ENCODE measurements around the gene MECR.

Gene MECR

DNA sequence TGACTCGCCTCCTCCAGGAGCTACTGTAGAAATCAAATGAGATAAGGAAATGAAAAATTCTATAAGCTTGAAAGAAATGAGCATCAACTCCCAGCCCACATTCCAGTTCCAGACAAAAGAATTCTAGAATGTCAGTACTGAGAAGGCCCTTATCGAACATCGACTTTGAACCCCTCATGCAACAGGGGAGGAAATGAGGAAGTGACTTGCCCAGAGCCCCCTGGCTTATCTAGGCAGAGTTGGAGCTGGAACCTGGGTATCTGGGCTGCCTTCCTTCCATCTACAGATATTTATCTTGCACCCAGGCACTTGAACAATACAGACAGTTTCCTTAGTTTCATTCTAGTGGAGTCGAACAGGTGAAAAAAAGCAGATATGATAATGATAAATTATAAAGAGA, 22.3 kb downstream of the MECR start:
- H3K27me3 ChIP-seq (replicated peaks in 2 of 5; ENCODE audit: control insufficient read depth in 4 of 5, insufficient read depth in 5 of 5, low read length in 4 of 5) = no peaks in the 10 kb centered on the region
- POLR2A ChIA-PET = interaction anchor here (0.7 to 0.8 kb wide), 2 partner anchors 23 to 1816 kb away, joined by 3 to 4 read pairs; no protein-coding TSS in a partner anchor
- no peaks in the 10 kb centered on the region for H3K9me3 ChIP-seq (ENCODE audit: control extremely low read depth in 1 of 5, control insufficient read depth in 4 of 5, insufficient read depth in 2 of 5, low read depth in 1 of 5, low read length in 4 of 5)
- H3K4me1 ChIP-seq (ENCODE audit: control extremely low read depth in 1 of 4, control insufficient read depth in 4 of 4, insufficient read depth in 4 of 4, low read length in 3 of 4) = peaks cover 2 to 7% (median 4%) of the 10 kb centered on the region in 4 experiments
- CTCF ChIA-PET = no interaction called here
- WGBS (ENCODE audit: insufficient coverage) = 0% methylated on average over 3 of the region's 4 CpGs
- peak; percentile 27 to 62 (median 44) for DNase-seq
- peaks cover 14 to 53% (median 30%) of the 10 kb centered on the region in 4 experiments for H3K36me3 ChIP-seq (ENCODE audit: control insufficient read depth in 4 of 4, insufficient read depth in 4 of 4, low read length in 3 of 4)
- H3K27ac ChIP-seq (ENCODE audit: insufficient read depth in 1 of 2, low read depth in 1 of 2, low read length in 2 of 2, poor library complexity in 1 of 2, severe bottlenecking in 2 of 2) = no peak overlapping the region
- H3K4me3 ChIP-seq (ENCODE audit: control insufficient read depth in 1 of 7, extremely low read depth in 1 of 7, insufficient read depth in 4 of 7, low read depth in 2 of 7, low read length in 6 of 7) = no peak overlapping the region

DNA sequence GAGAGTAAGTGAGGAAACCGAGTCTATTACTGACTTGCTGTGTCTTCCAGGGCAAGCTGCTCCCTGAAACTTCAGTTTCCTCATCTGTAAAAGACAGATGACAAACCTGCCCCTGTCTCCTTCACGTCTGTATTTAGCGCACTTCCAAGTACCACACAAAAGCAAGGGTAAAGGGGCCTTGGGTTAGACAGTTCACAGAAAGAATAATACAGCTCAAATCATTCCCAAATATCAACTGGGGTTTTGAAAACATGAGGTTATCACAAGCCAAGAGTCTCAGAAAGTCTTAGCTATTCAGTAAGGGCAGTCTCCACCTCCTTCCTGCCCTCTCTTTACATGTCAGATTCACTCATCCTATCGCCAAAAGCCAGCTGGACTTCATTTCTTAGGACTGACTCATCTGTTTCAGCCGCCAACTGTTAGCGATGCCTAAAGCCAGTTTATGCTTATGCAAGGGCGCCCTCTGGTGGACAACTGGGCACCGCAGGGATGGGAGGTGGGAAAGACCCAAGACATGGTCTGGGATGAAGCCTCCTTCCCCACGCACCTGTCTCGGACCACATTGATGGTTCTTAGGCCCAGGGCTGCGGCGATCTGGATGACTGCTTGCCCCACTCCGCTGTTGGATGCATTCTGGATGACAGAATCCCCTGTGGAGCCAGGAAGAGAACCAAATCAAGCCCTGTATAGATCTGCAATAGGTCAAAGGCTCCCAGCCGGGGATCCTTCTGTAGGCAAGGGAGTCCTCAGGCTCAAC, 28.0 kb downstream of the MECR start:
- H3K27ac ChIP-seq (ENCODE audit: insufficient read depth in 1 of 2, low read depth in 1 of 2, low read length in 2 of 2, poor library complexity in 1 of 2, severe bottlenecking in 2 of 2) = peak overlapping the region in 1 of 2 experiments; percentile 16
- H3K9me3 ChIP-seq (ENCODE audit: control extremely low read depth in 1 of 5, control insufficient read depth in 4 of 5, insufficient read depth in 2 of 5, low read depth in 1 of 5, low read length in 4 of 5) = no peaks in the 10 kb centered on the region
- no peaks in the 10 kb centered on the region for H3K27me3 ChIP-seq (replicated peaks in 2 of 5; ENCODE audit: control insufficient read depth in 4 of 5, insufficient read depth in 5 of 5, low read length in 4 of 5)
- 29% methylated on average over 9 of the region's 14 CpGs for WGBS (ENCODE audit: insufficient coverage)
- ChIA-PET CTCF (interaction anchor here (0.7 to 4.5 kb wide), 26 partner anchors 8 to 418 kb away, joined by 3 to 76 read pairs (median 4); partner anchors contain the start of genes MECR and SRSF4), POLR2A (interaction anchor here (1.7 kb wide), 1 partner anchor 21 kb away, joined by 5 read pairs; the partner anchor contains the start of gene SRSF4)
- H3K36me3 ChIP-seq (ENCODE audit: control insufficient read depth in 4 of 4, insufficient read depth in 4 of 4, low read length in 3 of 4) = peaks cover 12 to 57% (median 40%) of the 10 kb centered on the region in 4 experiments
- peaks cover 5 to 19% (median 13%) of the 10 kb centered on the region in 4 experiments for H3K4me1 ChIP-seq (ENCODE audit: control extremely low read depth in 1 of 4, control insufficient read depth in 4 of 4, insufficient read depth in 4 of 4, low read length in 3 of 4)
- peak; percentile 88 to 94 (median 93) for DNase-seq
- H3K4me3 ChIP-seq (ENCODE audit: control insufficient read depth in 1 of 7, extremely low read depth in 1 of 7, insufficient read depth in 4 of 7, low read depth in 2 of 7, low read length in 6 of 7) = no peak overlapping the region

DNA sequence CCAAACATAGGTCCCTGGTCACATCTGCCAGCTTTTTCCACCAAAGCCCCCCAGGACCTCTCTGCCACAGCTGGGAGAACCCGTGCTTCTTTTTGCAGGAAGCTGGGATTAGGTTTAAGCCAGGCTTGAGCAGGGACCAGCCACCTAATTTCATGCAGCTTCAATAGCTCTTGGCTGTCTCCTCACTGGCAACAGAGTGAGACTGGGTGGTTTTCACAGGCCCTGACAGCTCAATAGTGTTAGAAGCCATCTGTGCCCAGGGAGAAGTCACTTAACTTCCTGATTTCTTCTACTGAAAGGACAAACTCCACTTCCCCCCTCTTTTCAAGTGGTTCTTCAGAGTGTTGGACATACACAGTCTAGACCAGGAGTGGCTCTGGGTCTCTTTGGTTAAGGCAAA, 28.7 kb downstream of the MECR start:
- WGBS (ENCODE audit: insufficient coverage) = 100% methylated on average over 1 of the region's 1 CpG
- H3K36me3 ChIP-seq (ENCODE audit: control insufficient read depth in 4 of 4, insufficient read depth in 4 of 4, low read length in 3 of 4) = peaks cover 12 to 57% (median 42%) of the 10 kb centered on the region in 4 experiments
- POLR2A ChIA-PET = interaction anchor here (0.6 to 1.7 kb wide), 2 partner anchors 21 to 642 kb away, joined by 4 to 5 read pairs; partner anchors contain the start of gene SRSF4
- peaks cover 5 to 19% (median 13%) of the 10 kb centered on the region in 4 experiments for H3K4me1 ChIP-seq (ENCODE audit: control extremely low read depth in 1 of 4, control insufficient read depth in 4 of 4, insufficient read depth in 4 of 4, low read length in 3 of 4)
- H3K9me3 ChIP-seq (ENCODE audit: control extremely low read depth in 1 of 5, control insufficient read depth in 4 of 5, insufficient read depth in 2 of 5, low read depth in 1 of 5, low read length in 4 of 5) = no peaks in the 10 kb centered on the region
- CTCF ChIA-PET = interaction anchor here (1.0 to 4.5 kb wide), 22 partner anchors 8 to 417 kb away, joined by 3 to 76 read pairs (median 4); partner anchors contain the start of genes MECR and SRSF4
- DNase-seq = peak in 2 of 3 donors; percentile 61 to 69
- no peak overlapping the region for H3K4me3 ChIP-seq (ENCODE audit: control insufficient read depth in 1 of 7, extremely low read depth in 1 of 7, insufficient read depth in 4 of 7, low read depth in 2 of 7, low read length in 6 of 7)
- H3K27me3 ChIP-seq (replicated peaks in 2 of 5; ENCODE audit: control insufficient read depth in 4 of 5, insufficient read depth in 5 of 5, low read length in 4 of 5) = no peaks in the 10 kb centered on the region
- H3K27ac ChIP-seq (ENCODE audit: insufficient read depth in 1 of 2, low read depth in 1 of 2, low read length in 2 of 2, poor library complexity in 1 of 2, severe bottlenecking in 2 of 2) = peak overlapping the region in 1 of 2 experiments; percentile 16

DNA sequence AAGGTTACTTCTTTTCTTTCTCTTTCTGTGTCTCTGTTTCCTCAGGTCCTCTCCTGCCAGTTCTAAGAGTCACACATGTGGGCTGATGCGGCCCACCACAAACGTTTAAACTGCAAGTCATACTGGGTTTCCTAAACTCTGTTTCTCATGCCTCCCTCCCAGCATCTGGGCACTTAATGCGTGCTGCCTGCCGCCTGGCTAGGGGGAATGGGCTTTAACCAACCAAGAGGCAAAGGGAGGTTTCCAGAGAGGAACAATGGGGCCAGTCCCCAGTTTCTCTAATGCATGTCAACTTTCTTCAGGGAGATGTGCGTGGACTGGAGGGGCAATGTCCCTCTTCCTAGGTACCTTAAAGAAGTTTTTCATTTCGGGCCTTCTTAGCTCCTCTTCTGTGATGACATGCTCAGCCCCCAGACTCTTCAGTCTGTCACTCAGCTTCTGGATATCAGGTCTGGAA, 29.1 kb downstream of the MECR start:
- peak in 2 of 3 donors; percentile 51 to 54 for DNase-seq
- CTCF ChIA-PET = interaction anchor here (1.1 to 4.5 kb wide), 10 partner anchors 14 to 325 kb away, joined by 3 to 76 read pairs (median 6); partner anchors contain the start of genes MECR and SRSF4
- Histone ChIP-seq H3K27me3 (replicated peaks in 2 of 5; ENCODE audit: control insufficient read depth in 4 of 5, insufficient read depth in 5 of 5, low read length in 4 of 5) (no peaks in the 10 kb centered on the region), H3K27ac (ENCODE audit: insufficient read depth in 1 of 2, low read depth in 1 of 2, low read length in 2 of 2, poor library complexity in 1 of 2, severe bottlenecking in 2 of 2) (peak overlapping the region in 1 of 2 experiments; percentile 16), H3K4me3 (ENCODE audit: control insufficient read depth in 1 of 7, extremely low read depth in 1 of 7, insufficient read depth in 4 of 7, low read depth in 2 of 7, low read length in 6 of 7) (no peak overlapping the region), H3K4me1 (ENCODE audit: control extremely low read depth in 1 of 4, control insufficient read depth in 4 of 4, insufficient read depth in 4 of 4, low read length in 3 of 4) (peaks cover 5 to 19% (median 13%) of the 10 kb centered on the region in 4 experiments), H3K9me3 (ENCODE audit: control extremely low read depth in 1 of 5, control insufficient read depth in 4 of 5, insufficient read depth in 2 of 5, low read depth in 1 of 5, low read length in 4 of 5) (no peaks in the 10 kb centered on the region), H3K36me3 (ENCODE audit: control insufficient read depth in 4 of 4, insufficient read depth in 4 of 4, low read length in 3 of 4) (peaks cover 12 to 54% (median 44%) of the 10 kb centered on the region in 4 experiments)
- POLR2A ChIA-PET = interaction anchor here (0.6 to 1.7 kb wide), 3 partner anchors 20 to 642 kb away, joined by 3 to 5 read pairs (median 4); partner anchors contain the start of gene SRSF4
- 83% methylated on average over 6 of the region's 6 CpGs for WGBS (ENCODE audit: insufficient coverage)

DNA sequence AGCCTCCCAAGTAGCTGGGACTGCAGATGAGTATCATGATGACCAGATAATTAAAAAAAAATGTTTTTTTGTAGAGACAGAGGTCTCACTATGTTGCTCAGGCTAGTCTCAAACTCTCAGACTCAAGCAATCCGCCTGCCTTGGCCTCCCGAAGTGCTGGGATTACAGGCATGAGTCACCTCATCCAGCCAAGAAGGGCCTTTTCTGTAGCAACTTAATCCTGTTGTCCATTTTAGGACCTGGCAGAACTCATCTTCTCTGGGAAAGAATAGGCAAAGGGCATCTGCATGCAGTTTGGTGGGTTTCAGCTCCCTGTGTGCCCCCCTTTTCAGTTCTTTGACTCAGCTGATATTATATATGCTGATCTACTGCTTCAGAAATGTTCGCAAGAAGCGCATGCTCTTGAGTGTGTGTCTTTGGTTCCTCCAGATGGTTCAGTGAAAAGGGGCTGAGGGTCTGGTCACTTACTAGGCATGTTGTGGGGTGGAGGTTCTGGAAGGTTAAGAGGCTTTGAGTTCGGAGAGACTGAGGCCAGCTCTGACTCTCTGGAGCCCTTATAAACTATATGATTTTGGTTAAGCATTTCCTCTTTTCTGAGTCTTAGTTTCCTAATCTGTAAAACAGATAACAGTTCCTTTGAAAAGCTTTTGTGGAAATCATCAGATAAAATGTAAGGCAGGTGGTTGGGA, 29.7 kb downstream of the MECR start:
- peaks cover 8 to 49% (median 40%) of the 10 kb centered on the region in 4 experiments for H3K36me3 ChIP-seq (ENCODE audit: control insufficient read depth in 4 of 4, insufficient read depth in 4 of 4, low read length in 3 of 4)
- WGBS (ENCODE audit: insufficient coverage) = 98% methylated on average over 4 of the region's 5 CpGs
- no peaks in the 10 kb centered on the region for H3K9me3 ChIP-seq (ENCODE audit: control extremely low read depth in 1 of 5, control insufficient read depth in 4 of 5, insufficient read depth in 2 of 5, low read depth in 1 of 5, low read length in 4 of 5)
- no peaks in the 10 kb centered on the region for H3K27me3 ChIP-seq (replicated peaks in 2 of 5; ENCODE audit: control insufficient read depth in 4 of 5, insufficient read depth in 5 of 5, low read length in 4 of 5)
- H3K27ac ChIP-seq (ENCODE audit: insufficient read depth in 1 of 2, low read depth in 1 of 2, low read length in 2 of 2, poor library complexity in 1 of 2, severe bottlenecking in 2 of 2) = no peak overlapping the region
- CTCF ChIA-PET = interaction anchor here (2.2 to 4.5 kb wide), 3 partner anchors 15 to 319 kb away, joined by 11 to 76 read pairs (median 14); partner anchors contain the start of gene SRSF4
- POLR2A ChIA-PET = interaction anchor here (0.6 kb wide), 1 partner anchor 64 kb away, joined by 3 read pairs; no protein-coding TSS in a partner anchor
- no peak overlapping the region for H3K4me3 ChIP-seq (ENCODE audit: control insufficient read depth in 1 of 7, extremely low read depth in 1 of 7, insufficient read depth in 4 of 7, low read depth in 2 of 7, low read length in 6 of 7)
- peaks cover 5 to 19% (median 17%) of the 10 kb centered on the region in 4 experiments for H3K4me1 ChIP-seq (ENCODE audit: control extremely low read depth in 1 of 4, control insufficient read depth in 4 of 4, insufficient read depth in 4 of 4, low read length in 3 of 4)
- no peak for DNase-seq

DNA sequence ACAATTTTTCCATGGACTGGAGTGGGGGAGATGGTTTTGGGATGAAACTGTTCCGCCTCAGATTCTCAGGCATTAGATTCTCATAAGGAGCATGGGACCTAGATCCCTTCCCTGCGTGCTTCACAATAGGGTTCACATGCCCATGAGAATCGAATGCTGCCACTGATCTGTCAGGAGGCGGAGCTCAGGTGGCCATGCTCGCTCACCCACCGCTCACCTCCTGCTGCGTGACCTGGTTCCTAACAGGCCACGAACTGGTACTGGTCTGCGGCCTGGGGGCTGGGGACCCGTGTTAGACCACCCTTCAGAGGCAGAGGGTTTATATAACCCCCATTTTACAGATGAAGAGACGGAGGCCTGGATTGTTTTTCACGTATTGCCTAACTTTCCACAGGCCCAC, 32.7 kb downstream of the MECR start:
- H3K4me1 ChIP-seq (ENCODE audit: control extremely low read depth in 1 of 4, control insufficient read depth in 4 of 4, insufficient read depth in 4 of 4, low read length in 3 of 4) = peaks cover 5 to 24% (median 21%) of the 10 kb centered on the region in 4 experiments
- H3K36me3 ChIP-seq (ENCODE audit: control insufficient read depth in 4 of 4, insufficient read depth in 4 of 4, low read length in 3 of 4) = peaks cover 9 to 57% (median 39%) of the 10 kb centered on the region in 4 experiments
- no peaks in the 10 kb centered on the region for H3K27me3 ChIP-seq (replicated peaks in 2 of 5; ENCODE audit: control insufficient read depth in 4 of 5, insufficient read depth in 5 of 5, low read length in 4 of 5)
- H3K27ac ChIP-seq (ENCODE audit: insufficient read depth in 1 of 2, low read depth in 1 of 2, low read length in 2 of 2, poor library complexity in 1 of 2, severe bottlenecking in 2 of 2) = no peak overlapping the region
- WGBS (ENCODE audit: insufficient coverage) = 97% methylated on average over 11 of the region's 12 CpGs
- ChIA-PET CTCF (interaction anchor here (0.6 to 6.7 kb wide), 7 partner anchors 9 to 313 kb away, joined by 3 to 89 read pairs (median 4); partner anchors contain the start of gene SRSF4), POLR2A (interaction anchor here (1.0 kb wide), 1 partner anchor 16 kb away, joined by 6 read pairs; the partner anchor contains the start of gene SRSF4)
- no peaks in the 10 kb centered on the region for H3K9me3 ChIP-seq (ENCODE audit: control extremely low read depth in 1 of 5, control insufficient read depth in 4 of 5, insufficient read depth in 2 of 5, low read depth in 1 of 5, low read length in 4 of 5)
- no peak for DNase-seq
- H3K4me3 ChIP-seq (ENCODE audit: control insufficient read depth in 1 of 7, extremely low read depth in 1 of 7, insufficient read depth in 4 of 7, low read depth in 2 of 7, low read length in 6 of 7) = no peak overlapping the region

Measured in common myeloid progenitor, CD34-positive (primary cell).